Neural crest cell (in vitro differentiated cells): ENCODE data around the gene LPCAT1. TPM values are rescaled to one million over a fixed set of nuclear protein-coding genes. Genes with fewer than 3 reads are reported as not detected.
"Not testable (repeated sequence)": the region's sequence is repeated elsewhere in the genome, so short reads cannot be mapped to it uniquely, and the experiment has no call there.

Experiments
- DNase-seq: peaks from one replicate; pipeline ENCODE4 v3.0.0; 2021; ENCODE audit warnings: low read depth, mixed read lengths, low spot score
- H3K27ac Mint-ChIP-seq: one replicate; pipeline ENCODE4 v1.8.0; 2021; ENCODE audit warnings: mild to moderate bottlenecking, mixed read lengths; ENCODE audit not compliant: unreplicated experiment
- H3K27me3 Mint-ChIP-seq: 2 replicates; pipeline ENCODE4 v1.8.0; 2021; ENCODE audit warnings: low read depth, mild to moderate bottlenecking, mixed read lengths
- H3K36me3 Mint-ChIP-seq: 2 replicates; pipeline ENCODE4 v1.8.0; 2021; ENCODE audit warnings: low read depth, mild to moderate bottlenecking, mixed read lengths
- H3K4me1 Mint-ChIP-seq: 2 replicates; pipeline ENCODE4 v1.8.0; 2021; ENCODE audit warnings: mixed read lengths
- H3K4me3 Mint-ChIP-seq: one replicate; pipeline ENCODE4 v1.8.0; 2021; ENCODE audit warnings: mild to moderate bottlenecking, mixed read lengths
- H3K9me3 Mint-ChIP-seq: 2 replicates; pipeline ENCODE4 v1.8.0; 2021; ENCODE audit warnings: mixed read lengths
- CTCF ChIP-seq: fragments of 200-600 bp; sonication (generic); conservative IDR thresholded peaks from 2 replicates; pipeline ENCODE4 v1.5.0; 2021; ENCODE audit warnings: antibody characterized with exemption, mild to moderate bottlenecking
- long read RNA-seq: library from polyadenylated mRNA; unstranded; transcript quantifications from one replicate; pipeline ENCODE4 v2.0.0, GENCODE V29; 2020
- total RNA-seq: library from RNA; stranded (reverse); gene quantifications from 2 replicates; pipeline ENCODE4 v1.2.1, GENCODE V29; 2021

LPCAT1 gene
- total RNA-seq, result 101 and 111 TPM in 2 replicates
- long read RNA-seq, partial matches to known transcripts, result 4 of 9 reads
- long read RNA-seq, other reads (novel, unspliced or antisense), result 5 of 9 reads

DNA sequence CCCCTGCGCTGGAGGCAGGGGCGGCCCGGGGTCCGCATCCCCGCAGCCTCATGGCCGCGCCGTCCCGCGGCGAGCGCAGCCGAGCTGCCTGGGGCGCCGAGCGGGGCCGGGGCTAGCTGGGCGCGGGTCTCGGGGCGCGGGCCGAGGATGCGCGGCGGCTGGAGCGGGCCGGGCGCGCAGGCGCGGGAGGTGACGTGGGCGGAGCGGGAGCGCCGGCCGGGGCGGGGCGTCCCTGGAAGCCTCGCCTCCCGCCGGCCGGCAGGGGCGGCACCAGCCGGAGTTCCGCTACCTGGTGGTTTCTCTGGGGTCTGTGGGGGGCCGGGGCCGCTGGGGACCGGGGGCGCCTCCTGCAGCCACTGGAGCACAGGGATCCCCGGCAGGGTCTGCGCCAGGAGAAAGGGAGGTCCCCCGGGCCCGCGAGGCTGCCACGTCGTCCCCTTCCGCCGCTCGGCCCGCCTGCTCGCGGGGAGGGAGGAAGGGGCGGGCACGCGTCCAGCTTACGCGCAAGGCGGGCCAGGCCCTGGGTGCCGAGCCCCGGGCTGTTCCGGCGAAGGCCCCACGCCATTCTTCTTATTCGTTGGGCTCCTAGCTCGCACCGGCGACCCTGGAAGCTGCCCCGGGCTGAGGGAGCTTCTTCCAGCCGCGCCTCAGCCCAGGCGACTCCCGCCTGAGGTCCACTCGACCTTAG, at the start of gene LPCAT1:
Gene LPCAT1 (minus strand): TSS at position 168 of the 688 bp plus-strand sequence. CDS start 116 bp downstream, at position 52.
- Mint-ChIP-seq H3K27me3 (no peaks in the 10 kb centered on the region), H3K36me3 (no peaks in the 10 kb centered on the region), H3K4me1 (peaks cover 18% of the 10 kb centered on the region), H3K4me3 (peak within 1 kb of the TSS; percentile 93), H3K27ac (no peak within 1 kb of the TSS), H3K9me3 (no peaks in the 10 kb centered on the region)
- DNase-seq, result peak; percentile 71
- peak; percentile 39 for TF ChIP-seq CTCF

- DNase-seq, H3K27me3 Mint-ChIP-seq, H3K27ac Mint-ChIP-seq, H3K4me1 Mint-ChIP-seq, H3K9me3 Mint-ChIP-seq, H3K4me3 Mint-ChIP-seq: not testable (repeated sequence)
- H3K36me3 Mint-ChIP-seq, result peaks cover 28% of the 10 kb centered on the region
These were observed 48.1 kb upstream of the LPCAT1 start for GRCh38 chr5:1571875-1572274.

DNA sequence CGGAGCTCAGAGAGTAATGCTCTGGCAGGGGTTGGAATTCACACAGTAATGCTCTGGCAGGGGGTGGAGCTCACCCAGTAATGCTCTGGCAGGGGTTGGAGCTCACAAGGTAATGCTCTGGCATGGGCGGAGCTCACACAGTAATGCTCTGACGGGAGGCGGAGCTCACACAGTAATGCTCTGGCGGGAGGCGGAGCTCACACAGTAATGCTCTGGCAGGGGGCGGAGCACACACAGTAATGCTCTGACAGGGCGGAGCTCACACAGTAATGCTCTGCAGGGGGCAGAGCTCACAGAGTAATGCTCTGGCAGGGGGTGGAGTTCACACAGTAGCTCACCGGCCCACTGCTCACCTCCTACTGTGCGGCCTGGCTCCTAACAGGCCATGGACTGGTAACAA, 47.2 kb upstream of the LPCAT1 start:
- peaks cover 4% of the 10 kb centered on the region for H3K4me1 Mint-ChIP-seq
- no peak overlapping the region for H3K4me3 Mint-ChIP-seq
- no peak for DNase-seq
- no peak for TF ChIP-seq CTCF
- peaks cover 28% of the 10 kb centered on the region for H3K36me3 Mint-ChIP-seq
- H3K27ac Mint-ChIP-seq, result no peak overlapping the region
- peaks cover 5% of the 10 kb centered on the region for H3K9me3 Mint-ChIP-seq
- H3K27me3 Mint-ChIP-seq, result no peaks in the 10 kb centered on the region

DNA sequence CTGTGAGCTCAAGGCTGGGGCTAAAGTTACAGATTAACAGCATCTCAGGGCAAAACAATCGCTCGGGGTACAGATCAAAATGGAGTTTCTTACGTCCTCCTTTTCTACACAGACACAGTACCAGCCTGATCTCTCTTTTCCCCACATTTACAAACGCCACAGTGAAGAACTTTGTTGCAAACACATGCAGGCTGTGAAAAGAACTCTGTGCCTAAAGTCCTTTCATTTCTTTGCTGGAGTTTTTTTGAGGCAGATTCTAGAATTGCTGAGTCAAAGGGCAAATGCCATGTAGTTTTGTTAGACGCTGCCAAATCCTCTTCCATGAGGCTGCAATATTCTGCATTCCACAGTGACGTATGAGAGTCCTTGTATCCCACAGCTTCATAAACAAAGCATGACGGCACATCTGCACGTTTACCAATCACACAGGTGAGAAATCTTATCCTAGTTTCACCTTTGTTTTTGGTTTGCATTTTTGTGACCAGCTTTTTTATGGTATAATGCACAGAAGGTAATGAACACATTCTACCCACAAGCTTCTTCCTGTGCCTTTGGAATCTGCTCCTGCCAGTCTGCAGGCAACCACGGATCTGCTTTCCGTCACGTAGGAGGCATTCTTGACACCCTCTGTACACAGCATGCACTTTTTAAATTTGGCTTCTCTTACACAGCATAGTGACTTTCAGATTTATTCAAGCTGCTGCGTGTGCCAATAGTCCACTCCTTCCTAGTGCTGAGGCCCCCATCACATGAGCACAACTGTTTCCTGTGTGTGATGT, 44.6 kb upstream of the LPCAT1 start:
- DNase-seq, result no peak
- Mint-ChIP-seq H3K27me3 (no peaks in the 10 kb centered on the region), H3K9me3 (peaks cover 5% of the 10 kb centered on the region), H3K27ac (peak overlapping the region; percentile 59), H3K4me1 (peaks cover 4% of the 10 kb centered on the region), H3K36me3 (peaks cover 28% of the 10 kb centered on the region), H3K4me3 (no peak overlapping the region)
- no peak for TF ChIP-seq CTCF

- H3K4me1 Mint-ChIP-seq, H3K9me3 Mint-ChIP-seq, DNase-seq, H3K27me3 Mint-ChIP-seq, H3K4me3 Mint-ChIP-seq: not testable (repeated sequence)
- peaks cover 28% of the 10 kb centered on the region for H3K36me3 Mint-ChIP-seq
- H3K27ac Mint-ChIP-seq, result peak overlapping the region; percentile 59
These were observed 43.9 kb upstream of the LPCAT1 start for GRCh38 chr5:1567527-1568200.
